ENCODE data around the gene THAP12. TPM values are rescaled to one million over a fixed set of nuclear protein-coding genes. Genes with fewer than 3 reads are reported as not detected.

The THAP12 gene
- polyA plus RNA-seq, 1 donor (not counting 4 experiments of a cell fraction or from before 2014, with no cell fraction given): 49.8 TPM

DNA sequence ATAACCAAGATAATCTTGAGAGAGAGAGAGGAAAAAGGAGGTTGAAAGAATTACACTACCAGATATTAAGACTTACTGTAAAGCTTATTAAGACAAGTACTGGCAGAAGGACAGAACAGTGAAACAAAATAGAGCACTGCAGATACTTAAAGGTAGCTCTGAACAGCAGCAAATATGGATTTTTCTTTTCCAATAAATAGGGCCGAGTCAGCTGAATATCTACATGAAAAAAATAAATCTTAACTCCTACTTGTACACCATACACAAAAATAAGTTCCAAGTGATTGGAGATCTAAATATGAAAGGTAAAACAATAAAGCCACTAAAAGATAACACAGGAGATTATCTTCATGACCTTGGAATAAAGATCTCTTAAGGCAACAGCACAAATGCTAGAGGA, 12.4 kb downstream of the THAP12 start:
- H3K4me3 ChIP-seq (ENCODE audit: control insufficient read depth in 2 of 3, extremely low read depth in 1 of 3, insufficient read depth in 2 of 3, low read depth in 1 of 3, low read length in 3 of 3): no peak overlapping the region
- no peaks in the 10 kb centered on the region for H3K27me3 ChIP-seq (ENCODE audit: control insufficient read depth, extremely low read depth, insufficient read depth, low read length)
- no peak overlapping the region for H3K27ac ChIP-seq (ENCODE audit: control insufficient read depth, insufficient read depth, low read length)
- dilution Hi-C loops (cut with MboI; ENCODE audit: extremely low pct_ligation_motif_present, low sequenced_read_pairs): no loop called here
- H3K79me2 ChIP-seq (ENCODE audit: control insufficient read depth, insufficient read depth, low read length): peaks cover 78% of the 10 kb centered on the region
- no peak overlapping the region for H3K9ac ChIP-seq (ENCODE audit: control insufficient read depth, extremely low read depth, insufficient read depth, low read length)
- peaks cover 9% of the 10 kb centered on the region for H3K4me1 ChIP-seq (ENCODE audit: control insufficient read depth, extremely low read depth, insufficient read depth, low read length)
- H2AFZ ChIP-seq (ENCODE audit: control insufficient read depth, low read length): no peak overlapping the region
- no peak overlapping the region for H3K4me2 ChIP-seq (ENCODE audit: control insufficient read depth, extremely low read depth, insufficient read depth, low read depth, low read length)
- FAIRE-seq (no peak), DNase-seq (ENCODE audit: low read depth, low spot score) (no peak)
- H4K20me1 ChIP-seq (ENCODE audit: control insufficient read depth, extremely low read depth, insufficient read depth, low read length): peaks cover 6% of the 10 kb centered on the region
- no peaks in the 10 kb centered on the region for H3K9me1 ChIP-seq (ENCODE audit: control insufficient read depth, extremely low read depth, insufficient read depth, low read length)
- H3K9me3 ChIP-seq (ENCODE audit: control insufficient read depth, low read depth, low read length): no peaks in the 10 kb centered on the region
- TF ChIP-seq, protein P1, sequence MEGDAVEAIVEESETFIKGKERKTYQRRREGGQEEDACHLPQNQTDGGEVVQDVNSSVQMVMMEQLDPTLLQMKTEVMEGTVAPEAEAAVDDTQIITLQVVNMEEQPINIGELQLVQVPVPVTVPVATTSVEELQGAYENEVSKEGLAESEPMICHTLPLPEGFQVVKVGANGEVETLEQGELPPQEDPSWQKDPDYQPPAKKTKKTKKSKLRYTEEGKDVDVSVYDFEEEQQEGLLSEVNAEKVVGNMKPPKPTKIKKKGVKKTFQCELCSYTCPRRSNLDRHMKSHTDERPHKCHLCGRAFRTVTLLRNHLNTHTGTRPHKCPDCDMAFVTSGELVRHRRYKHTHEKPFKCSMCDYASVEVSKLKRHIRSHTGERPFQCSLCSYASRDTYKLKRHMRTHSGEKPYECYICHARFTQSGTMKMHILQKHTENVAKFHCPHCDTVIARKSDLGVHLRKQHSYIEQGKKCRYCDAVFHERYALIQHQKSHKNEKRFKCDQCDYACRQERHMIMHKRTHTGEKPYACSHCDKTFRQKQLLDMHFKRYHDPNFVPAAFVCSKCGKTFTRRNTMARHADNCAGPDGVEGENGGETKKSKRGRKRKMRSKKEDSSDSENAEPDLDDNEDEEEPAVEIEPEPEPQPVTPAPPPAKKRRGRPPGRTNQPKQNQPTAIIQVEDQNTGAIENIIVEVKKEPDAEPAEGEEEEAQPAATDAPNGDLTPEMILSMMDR (optimal IDR thresholded peaks at IDR 0.05 in 1 of 3, IDR thresholded peaks at IDR 0.05 in 1 of 3, conservative IDR thresholded peaks at IDR 0.05 in 1 of 3; ENCODE audit: extremely low read depth in 1 of 3, insufficient read depth in 2 of 3, low read length in 3 of 3): no peak
- no peak for TF ChIP-seq EZH2 (IDR thresholded peaks at IDR 0.05; ENCODE audit: low read length)
- H3K36me3 ChIP-seq (ENCODE audit: control insufficient read depth in 2 of 2, extremely low read depth in 1 of 2, insufficient read depth in 2 of 2, low read length in 2 of 2): no peaks in the 10 kb centered on the region

DNA sequence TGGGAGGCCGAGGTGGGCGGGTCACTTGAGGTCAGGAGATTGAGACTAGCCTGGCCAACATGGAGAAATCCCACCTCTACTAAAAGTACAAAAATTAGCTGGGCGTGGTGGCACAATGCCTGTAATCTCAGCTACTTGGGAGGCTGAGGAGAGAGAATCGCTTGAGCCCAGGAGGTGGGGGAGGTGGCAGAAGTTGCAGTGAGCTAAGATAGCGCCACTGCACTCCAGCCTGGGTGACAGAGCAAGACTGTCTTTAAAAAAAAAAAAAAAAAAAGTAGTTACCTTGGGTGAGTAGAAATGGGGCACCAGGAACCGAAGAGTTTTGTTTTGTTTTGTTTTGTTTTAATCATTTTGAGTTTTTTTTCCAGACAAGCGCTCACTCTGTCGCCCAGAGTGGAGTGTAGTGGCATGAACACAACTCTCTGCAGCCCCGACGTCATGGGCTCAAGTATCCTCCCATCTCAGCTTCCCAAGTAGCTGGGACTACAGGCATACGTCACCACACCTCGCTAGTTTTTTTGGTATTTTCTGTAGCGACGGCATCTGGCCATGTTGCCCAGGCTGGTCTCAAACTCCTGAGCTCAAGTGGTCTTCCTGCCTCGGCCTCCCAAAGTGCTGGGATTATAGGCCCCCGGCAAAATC, 15.8 kb downstream of the THAP12 start:
- Histone ChIP-seq H3K9me1 (ENCODE audit: control insufficient read depth, extremely low read depth, insufficient read depth, low read length) (no peaks in the 10 kb centered on the region), H4K20me1 (ENCODE audit: control insufficient read depth, extremely low read depth, insufficient read depth, low read length) (peaks cover 6% of the 10 kb centered on the region), H3K27ac (ENCODE audit: control insufficient read depth, insufficient read depth, low read length) (no peak overlapping the region), H3K9ac (ENCODE audit: control insufficient read depth, extremely low read depth, insufficient read depth, low read length) (no peak overlapping the region), H2AFZ (ENCODE audit: control insufficient read depth, low read length) (no peak overlapping the region), H3K4me2 (ENCODE audit: control insufficient read depth, extremely low read depth, insufficient read depth, low read depth, low read length) (no peak overlapping the region), H3K9me3 (ENCODE audit: control insufficient read depth, low read depth, low read length) (no peaks in the 10 kb centered on the region), H3K36me3 (ENCODE audit: control insufficient read depth in 2 of 2, extremely low read depth in 1 of 2, insufficient read depth in 2 of 2, low read length in 2 of 2) (no peaks in the 10 kb centered on the region), H3K27me3 (ENCODE audit: control insufficient read depth, extremely low read depth, insufficient read depth, low read length) (no peaks in the 10 kb centered on the region), H3K4me3 (ENCODE audit: control insufficient read depth in 2 of 3, extremely low read depth in 1 of 3, insufficient read depth in 2 of 3, low read depth in 1 of 3, low read length in 3 of 3) (no peak overlapping the region), H3K4me1 (ENCODE audit: control insufficient read depth, extremely low read depth, insufficient read depth, low read length) (no peaks in the 10 kb centered on the region), H3K79me2 (ENCODE audit: control insufficient read depth, insufficient read depth, low read length) (peaks cover 51% of the 10 kb centered on the region)
- FAIRE-seq (no peak), DNase-seq (ENCODE audit: low read depth, low spot score) (no peak)
- TF ChIP-seq, protein P1 (optimal IDR thresholded peaks at IDR 0.05 in 1 of 3, IDR thresholded peaks at IDR 0.05 in 1 of 3, conservative IDR thresholded peaks at IDR 0.05 in 1 of 3; ENCODE audit: extremely low read depth in 1 of 3, insufficient read depth in 2 of 3, low read length in 3 of 3): no peak
- no peak for TF ChIP-seq EZH2 (IDR thresholded peaks at IDR 0.05; ENCODE audit: low read length)
- dilution Hi-C loops (cut with MboI; ENCODE audit: extremely low pct_ligation_motif_present, low sequenced_read_pairs): no loop called here

Measured in keratinocyte (primary cell).